ENCODE results near the gene LETMD1. TPM values are rescaled to one million over a fixed set of nuclear protein-coding genes. Genes with fewer than 3 reads are reported as not detected.

Gene LETMD1
- total and polyA plus RNA-seq, 2 donors (not counting 3 experiments of a cell fraction or from before 2014, with no cell fraction given) = 38.9 to 47.7 TPM

DNA sequence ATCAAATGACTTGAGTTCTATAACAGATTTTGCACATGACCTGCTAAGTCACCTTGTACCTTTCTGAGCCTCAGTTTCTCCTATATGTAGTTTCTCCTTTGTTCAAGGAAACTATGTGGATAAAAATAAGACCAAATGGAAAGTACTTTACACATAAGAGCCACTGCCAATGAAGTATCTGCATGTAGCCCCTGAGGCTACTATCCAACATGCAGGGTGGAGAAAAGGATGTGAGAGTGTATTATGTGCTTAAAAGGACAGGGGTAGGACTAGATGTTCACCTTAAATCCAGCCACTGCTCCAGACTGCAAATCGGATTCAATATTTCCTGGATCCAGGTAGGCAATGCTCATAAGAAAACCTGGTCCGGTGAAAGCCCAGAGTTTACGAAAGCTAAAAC, 43.1 kb upstream of the LETMD1 start:
- ChIA-PET CTCF (interaction anchor here (0.8 kb wide), 1 partner anchor 336 kb away, joined by 3 read pairs; no protein-coding TSS in a partner anchor), POLR2A (no interaction called here)
- H3K9me3 ChIP-seq (replicated peaks; ENCODE audit: control insufficient read depth, insufficient read depth, low read length) = no peaks in the 10 kb centered on the region
- H3K9me1 ChIP-seq (replicated peaks; ENCODE audit: control insufficient read depth, extremely low read depth, insufficient read depth, low read length) = no peaks in the 10 kb centered on the region
- no peak for TF ChIP-seq EZH2 (IDR thresholded peaks at IDR 0.05; ENCODE audit: borderline replicate concordance, low read depth, low read length, severe bottlenecking)
- no TSS peak for BruUV-seq (replicated peaks)
- no peaks in the 10 kb centered on the region for H4K20me1 ChIP-seq (replicated peaks; ENCODE audit: control insufficient read depth, extremely low read depth, insufficient read depth, low read length)
- dilution Hi-C loops (cut with MboI; ENCODE audit: extremely low pct_ligation_motif_present, low sequenced_read_pairs) (no loop called here), intact Hi-C loops (cut with micrococcal nuclease) (no loop called here)
- H3K27ac ChIP-seq (ENCODE audit: insufficient read depth, low read depth, low read length) = no peak overlapping the region
- DNase-seq (ENCODE audit: low read depth, low spot score) (no peak), FAIRE-seq (no peak)
- no peak overlapping the region for H3K4me3 ChIP-seq (replicated peaks in 1 of 3; ENCODE audit: insufficient read depth in 1 of 3, low read depth in 1 of 3, low read length in 3 of 3)
- H3K36me3 ChIP-seq (ENCODE audit: control insufficient read depth in 2 of 2, extremely low read depth in 1 of 2, insufficient read depth in 2 of 2, low read length in 2 of 2) = peaks cover 0 to 3% of the 10 kb centered on the region in 2 experiments
- no peak overlapping the region for H2AFZ ChIP-seq (ENCODE audit: low read depth, low read length)
- H3K9ac ChIP-seq (replicated peaks; ENCODE audit: extremely low read depth, insufficient read depth, low read length) = no peak overlapping the region
- H3K79me2 ChIP-seq (ENCODE audit: control insufficient read depth, insufficient read depth, low read length) = peaks cover 7% of the 10 kb centered on the region
- no peak overlapping the region for H3K4me2 ChIP-seq (ENCODE audit: insufficient read depth, low read length)
- no peaks in the 10 kb centered on the region for H3K4me1 ChIP-seq (ENCODE audit: control insufficient read depth, extremely low read depth, insufficient read depth, low read length)
- no peaks in the 10 kb centered on the region for H3K27me3 ChIP-seq (ENCODE audit: control insufficient read depth in 2 of 2, insufficient read depth in 2 of 2, low read length in 2 of 2)

GRCh38 chr12:51005671-51006070, 42.5 kb upstream of the LETMD1 start:
- no peak overlapping the region for H3K4me3 ChIP-seq (replicated peaks in 1 of 3; ENCODE audit: insufficient read depth in 1 of 3, low read depth in 1 of 3, low read length in 3 of 3)
- H3K27ac ChIP-seq (ENCODE audit: insufficient read depth, low read depth, low read length) = no peak overlapping the region
- no TSS peak for BruUV-seq (replicated peaks)
- TF ChIP-seq FOS (IDR thresholded peaks at IDR 0.05; ENCODE audit: borderline replicate concordance, insufficient read depth, low read length) (no peak), GATA2 (IDR thresholded peaks at IDR 0.05; ENCODE audit: insufficient read depth, insufficient read length, low read depth, low read length) (no peak), JUN (IDR thresholded peaks at IDR 0.05; ENCODE audit: borderline replicate concordance, insufficient read depth, insufficient read length, low read depth) (no peak), EZH2 (IDR thresholded peaks at IDR 0.05; ENCODE audit: borderline replicate concordance, low read depth, low read length, severe bottlenecking) (no peak), POLR2AphosphoS5 (IDR thresholded peaks at IDR 0.05; ENCODE audit: insufficient read depth, low read depth, low read length) (no peak), POLR2A (IDR thresholded peaks at IDR 0.05; ENCODE audit: low read depth, low read length) (no peak), MYC (IDR thresholded peaks at IDR 0.05; ENCODE audit: low read depth, low read length) (no peak)
- TF ChIP-seq, protein P1, sequence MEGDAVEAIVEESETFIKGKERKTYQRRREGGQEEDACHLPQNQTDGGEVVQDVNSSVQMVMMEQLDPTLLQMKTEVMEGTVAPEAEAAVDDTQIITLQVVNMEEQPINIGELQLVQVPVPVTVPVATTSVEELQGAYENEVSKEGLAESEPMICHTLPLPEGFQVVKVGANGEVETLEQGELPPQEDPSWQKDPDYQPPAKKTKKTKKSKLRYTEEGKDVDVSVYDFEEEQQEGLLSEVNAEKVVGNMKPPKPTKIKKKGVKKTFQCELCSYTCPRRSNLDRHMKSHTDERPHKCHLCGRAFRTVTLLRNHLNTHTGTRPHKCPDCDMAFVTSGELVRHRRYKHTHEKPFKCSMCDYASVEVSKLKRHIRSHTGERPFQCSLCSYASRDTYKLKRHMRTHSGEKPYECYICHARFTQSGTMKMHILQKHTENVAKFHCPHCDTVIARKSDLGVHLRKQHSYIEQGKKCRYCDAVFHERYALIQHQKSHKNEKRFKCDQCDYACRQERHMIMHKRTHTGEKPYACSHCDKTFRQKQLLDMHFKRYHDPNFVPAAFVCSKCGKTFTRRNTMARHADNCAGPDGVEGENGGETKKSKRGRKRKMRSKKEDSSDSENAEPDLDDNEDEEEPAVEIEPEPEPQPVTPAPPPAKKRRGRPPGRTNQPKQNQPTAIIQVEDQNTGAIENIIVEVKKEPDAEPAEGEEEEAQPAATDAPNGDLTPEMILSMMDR (IDR thresholded peaks at IDR 0.05; ENCODE audit: extremely low read depth in 1 of 2, insufficient read depth in 1 of 2, low read depth in 1 of 2, low read length in 2 of 2) = no peak
- TF ChIP-seq, protein P2, sequence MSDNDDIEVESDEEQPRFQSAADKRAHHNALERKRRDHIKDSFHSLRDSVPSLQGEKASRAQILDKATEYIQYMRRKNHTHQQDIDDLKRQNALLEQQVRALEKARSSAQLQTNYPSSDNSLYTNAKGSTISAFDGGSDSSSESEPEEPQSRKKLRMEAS (IDR thresholded peaks at IDR 0.05; ENCODE audit: insufficient read depth, insufficient read length) = no peak
- no peak for DNase-seq (ENCODE audit: low read depth, low spot score)
- no peaks in the 10 kb centered on the region for H3K4me1 ChIP-seq (ENCODE audit: control insufficient read depth, extremely low read depth, insufficient read depth, low read length)
- no peaks in the 10 kb centered on the region for H3K9me3 ChIP-seq (replicated peaks; ENCODE audit: control insufficient read depth, insufficient read depth, low read length)
- H3K9me1 ChIP-seq (replicated peaks; ENCODE audit: control insufficient read depth, extremely low read depth, insufficient read depth, low read length) = no peaks in the 10 kb centered on the region
- no peaks in the 10 kb centered on the region for H4K20me1 ChIP-seq (replicated peaks; ENCODE audit: control insufficient read depth, extremely low read depth, insufficient read depth, low read length)
- no peak overlapping the region for H2AFZ ChIP-seq (ENCODE audit: low read depth, low read length)
- peaks cover 0 to 3% of the 10 kb centered on the region in 2 experiments for H3K36me3 ChIP-seq (ENCODE audit: control insufficient read depth in 2 of 2, extremely low read depth in 1 of 2, insufficient read depth in 2 of 2, low read length in 2 of 2)
- H3K27me3 ChIP-seq (ENCODE audit: control insufficient read depth in 2 of 2, insufficient read depth in 2 of 2, low read length in 2 of 2) = no peaks in the 10 kb centered on the region
- peaks cover 7% of the 10 kb centered on the region for H3K79me2 ChIP-seq (ENCODE audit: control insufficient read depth, insufficient read depth, low read length)
- CTCF ChIA-PET = no interaction called here
- no peak for FAIRE-seq
- dilution Hi-C loops (cut with MboI; ENCODE audit: extremely low pct_ligation_motif_present, low sequenced_read_pairs) (no loop called here), intact Hi-C loops (cut with micrococcal nuclease) (no loop called here)
- H3K4me2 ChIP-seq (ENCODE audit: insufficient read depth, low read length) = no peak overlapping the region
- POLR2A ChIA-PET = no interaction called here
- no peak overlapping the region for H3K9ac ChIP-seq (replicated peaks; ENCODE audit: extremely low read depth, insufficient read depth, low read length)

Measured in endothelial cell of umbilical vein (primary cell).